Heart left ventricle (tissue), 13 donors: ENCODE data around the gene ANTKMT.

ENCODE experiments used
- CTCF ChIP-seq, 12 donors: fragments of 200-600 bp; sonication (generic) in 4 of 12; IDR thresholded peaks; one replicate each; pipeline versions ENCODE4 v1.5.0 to v1.8.0; 2018 to 2022; ENCODE audit warnings: antibody characterized with exemption in 12 of 12, mild to moderate bottlenecking in 5 of 12
- POLR2A ChIP-seq, 2 donors: fragments of 450-650 bp; IDR thresholded peaks; one replicate each; pipeline ENCODE4 v1.6.1; 2017; ENCODE audit warnings: antibody characterized with exemption in 2 of 2, mild to moderate bottlenecking in 2 of 2, moderate library complexity in 2 of 2
- donor health status: ischemic (EF 13 %, LVEDD 7.1; RV severe dilation, severe dysfunction).
- donor health status: DM: no; HTN: yes; CAD: no.
- donor health status: DM: no; HTN: no; CAD: no.
- donor health status: ischemic (EF 25% LVEDD 6.9; RV normal size, moderate dysfunction).
- donor health status: ischemic (EF 25% LVEDD 5.7; RV mildly dilated, moderate dysfunction).
- donor health status: ischemic (EF 35%, LVEDD 5.7; RV mildly dilated, moderate dysfunction).
- donor health status: nonischemic (EF 11% LVEDD 7.7; RV severe dilation, severe dysfunction).
- donor health status: DM: yes; HTN: yes; CAD: no.
- donor health status: PGD.
- donor health status: ischemic (EF 29% LVEDD 5.4; RV normal size, mild dysfunction).
- donor health status: nonischemic (EF 23%, LVEDD 6.1; RV moderate dilation, normal function).

DNA sequence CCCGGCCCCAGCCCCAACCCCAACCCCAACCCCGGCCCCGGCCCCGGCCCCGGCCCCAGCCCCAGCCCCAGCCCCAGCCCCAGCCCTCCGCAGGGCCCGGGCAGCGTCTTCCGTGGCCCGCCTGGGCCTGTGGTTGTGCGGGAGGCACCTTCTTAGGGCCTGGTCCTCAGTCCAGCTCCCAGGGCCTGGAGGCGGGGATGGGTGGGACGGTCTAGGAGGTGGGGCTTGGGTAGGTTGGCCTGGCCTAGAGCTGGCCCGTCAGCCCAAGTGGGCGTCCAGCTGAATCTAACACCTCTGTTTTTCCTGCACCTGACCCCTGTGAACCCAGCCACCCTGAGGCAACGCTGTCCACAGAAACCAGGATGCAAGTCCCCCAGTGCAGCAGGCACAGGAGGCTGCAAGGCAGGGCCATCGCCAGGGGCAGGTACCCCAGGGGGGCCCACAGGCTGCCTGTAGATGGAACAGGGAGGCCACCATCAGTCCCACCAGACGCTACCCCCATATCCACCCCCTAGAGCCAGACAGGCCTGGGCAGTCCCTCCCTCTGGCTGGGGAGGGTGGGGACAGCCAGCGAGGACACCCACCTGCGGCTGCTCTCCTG is 48.3 kb downstream of the ANTKMT start:
- no peak for TF ChIP-seq POLR2A (IDR thresholded peaks at IDR 0.05)
- TF ChIP-seq CTCF (IDR thresholded peaks at IDR 0.05) = no peak
